Umbilical cord (tissue), 2 donors: ENCODE data around the gene TMEM51. TPM values are rescaled to one million over a fixed set of nuclear protein-coding genes. Genes with fewer than 3 reads are reported as not detected.
A peak's percentile ranks its signal among the peaks of the same experiment; 100 is the strongest.

ENCODE experiments used
- DNase-seq: peaks from one replicate; pipeline ENCODE4 v3.0.0-alpha.2; 2015; ENCODE audit warnings: low spot score
- total RNA-seq: library from RNA; depleted of rRNA; stranded (reverse); fragments of >200 nt; gene quantifications from one replicate; pipeline ENCODE4 v1.2.3, GENCODE V29; 2014; ENCODE audit warnings: low replicate concordance; ENCODE audit not compliant: insufficient read depth

The TMEM51 gene
- total RNA-seq, 1 donor from 2014 or later = 11.3 TPM

GRCh38 chr1:15244813-15245212 is 91.3 kb downstream of the TMEM51 start:
- no peak for DNase-seq

- DNase-seq = peak; percentile 93
These were observed 92.2 kb downstream of the TMEM51 start for GRCh38 chr1:15245593-15246360.

DNA sequence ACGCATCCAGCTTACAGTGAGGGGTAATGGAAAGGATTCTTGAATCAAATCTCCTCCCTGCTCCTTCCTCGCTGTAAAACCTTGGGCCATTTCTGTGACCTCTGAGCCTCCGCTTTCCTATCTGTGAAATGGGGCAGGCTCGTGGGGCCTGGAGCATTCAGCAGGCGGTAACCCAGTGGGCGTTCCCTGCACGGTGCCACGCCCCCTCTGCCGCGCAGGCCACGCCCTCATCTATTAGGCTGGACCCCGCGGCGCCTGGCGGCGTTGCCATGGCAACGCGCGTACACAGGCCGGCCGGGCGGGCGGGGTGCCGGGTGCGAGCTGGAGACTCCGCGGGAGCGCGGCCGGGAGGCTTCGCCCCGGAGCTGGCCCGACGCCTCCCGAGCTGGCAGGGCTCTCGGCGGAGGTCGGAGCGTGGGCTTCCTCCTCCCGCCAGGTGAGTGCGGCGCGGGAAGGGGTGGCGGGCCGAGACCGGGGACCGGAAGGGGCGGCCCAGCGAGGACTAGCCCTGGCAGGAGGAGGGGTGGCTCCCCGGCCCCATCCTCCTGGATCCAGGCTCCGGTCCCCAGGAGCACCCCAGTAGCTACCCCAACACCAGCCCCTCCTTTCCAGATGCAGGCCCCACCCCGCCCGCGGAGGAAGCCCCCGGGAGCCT is 93.5 kb downstream of the TMEM51 start, which contains the start of gene FHAD1:
FHAD1 (plus strand) TSS at position 264 of the 655 bp plus-strand sequence. CDS start 4,562 bp downstream, outside the sequence.
- peak; percentile 57 for DNase-seq

DNA sequence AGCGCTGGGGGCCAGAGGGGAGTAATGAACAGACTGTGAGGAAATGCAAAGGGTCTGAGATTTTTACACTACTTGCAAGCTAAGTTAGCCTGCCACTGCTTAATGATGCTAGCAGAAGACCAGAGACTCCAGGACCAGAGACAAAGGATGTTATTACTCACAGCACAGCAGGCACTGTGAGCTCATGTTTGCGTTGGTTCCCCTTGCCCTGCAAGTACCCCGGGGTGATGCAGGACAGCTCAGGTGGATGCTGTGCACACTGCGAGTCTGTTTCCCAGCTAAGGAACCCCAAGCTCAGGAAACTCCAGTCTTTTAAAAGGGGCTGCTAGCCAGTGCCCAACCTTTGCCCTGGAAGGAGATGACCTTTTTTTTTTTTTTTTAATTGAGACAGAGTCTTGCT is 94.7 kb downstream of the TMEM51 start:
- no peak for DNase-seq

DNA sequence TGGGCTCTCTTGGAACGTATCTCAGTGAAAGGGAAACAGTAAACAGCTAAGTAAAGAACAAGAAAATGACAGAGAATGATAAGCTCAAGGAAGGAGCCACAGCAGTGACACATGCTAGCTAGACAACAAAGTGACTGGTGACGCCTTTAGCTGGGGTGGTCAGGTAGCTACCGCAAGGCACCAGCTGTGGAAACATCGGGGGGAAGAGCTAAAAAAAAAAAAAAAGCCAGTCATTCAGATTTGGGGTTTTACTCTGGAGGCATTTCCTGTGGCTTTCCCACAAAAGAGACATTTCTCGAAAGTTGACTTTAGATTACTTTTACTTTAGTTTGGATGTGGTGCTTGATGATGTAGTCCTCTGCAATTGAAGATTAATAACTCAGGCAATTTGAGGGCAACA is 95.5 kb downstream of the TMEM51 start:
- DNase-seq = no peak

DNA sequence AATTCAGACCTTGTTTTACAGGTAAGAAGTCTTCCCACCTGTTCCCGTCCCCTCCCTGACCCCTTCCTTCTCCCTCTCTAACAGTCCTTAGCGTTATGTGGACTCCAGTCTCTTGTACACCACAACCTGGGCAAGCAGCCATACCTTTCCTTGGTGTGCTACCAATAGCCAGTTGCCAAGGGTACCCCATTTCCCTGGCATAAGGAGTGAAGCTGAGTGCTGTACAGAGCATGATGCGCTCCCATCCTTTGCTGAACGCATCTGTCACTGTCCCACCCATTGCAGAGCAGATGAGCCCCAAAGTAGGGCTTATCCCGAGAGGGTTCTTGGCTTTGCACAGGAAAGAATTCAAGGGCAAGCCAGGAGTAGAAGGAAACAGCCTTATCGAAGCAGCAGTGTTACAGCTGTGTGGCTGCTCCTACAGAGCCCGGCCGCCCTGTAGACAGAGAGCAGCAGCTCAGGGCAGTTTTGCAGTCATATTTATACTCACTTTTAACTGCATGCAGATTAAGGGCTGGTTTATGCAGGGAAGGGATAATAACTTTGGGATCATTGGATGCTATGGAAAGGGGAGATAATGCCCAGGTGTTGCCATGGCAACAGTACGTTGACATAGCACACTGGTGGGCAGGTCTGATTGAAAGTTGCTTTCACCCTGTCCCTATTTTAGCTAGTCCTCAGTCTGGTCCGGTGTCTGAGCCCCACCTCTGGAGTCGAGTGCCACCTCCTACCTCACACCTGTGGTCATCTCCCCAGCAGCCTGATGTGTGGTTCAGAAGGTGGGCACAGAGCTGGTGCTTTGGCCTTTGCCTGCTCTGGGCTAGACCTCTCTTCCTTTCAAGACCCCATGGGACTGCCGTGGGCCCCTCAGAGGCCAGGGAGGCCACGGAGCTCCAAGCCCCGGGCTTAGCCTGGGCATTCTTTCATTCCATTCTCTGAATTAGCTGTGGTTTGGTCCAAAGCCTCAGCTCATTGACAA is 98.6 kb downstream of the TMEM51 start:
- DNase-seq = no peak

- peak; percentile 84 for DNase-seq
These were observed 101.0 kb downstream of the TMEM51 start for GRCh38 chr1:15254559-15254958.

- DNase-seq = no peak
These were observed 102.1 kb downstream of the TMEM51 start for GRCh38 chr1:15255582-15256149.

GRCh38 chr1:15256584-15256983 is 103.0 kb downstream of the TMEM51 start:
- DNase-seq = no peak

GRCh38 chr1:15257309-15257708 is 103.8 kb downstream of the TMEM51 start:
- no peak for DNase-seq

DNA sequence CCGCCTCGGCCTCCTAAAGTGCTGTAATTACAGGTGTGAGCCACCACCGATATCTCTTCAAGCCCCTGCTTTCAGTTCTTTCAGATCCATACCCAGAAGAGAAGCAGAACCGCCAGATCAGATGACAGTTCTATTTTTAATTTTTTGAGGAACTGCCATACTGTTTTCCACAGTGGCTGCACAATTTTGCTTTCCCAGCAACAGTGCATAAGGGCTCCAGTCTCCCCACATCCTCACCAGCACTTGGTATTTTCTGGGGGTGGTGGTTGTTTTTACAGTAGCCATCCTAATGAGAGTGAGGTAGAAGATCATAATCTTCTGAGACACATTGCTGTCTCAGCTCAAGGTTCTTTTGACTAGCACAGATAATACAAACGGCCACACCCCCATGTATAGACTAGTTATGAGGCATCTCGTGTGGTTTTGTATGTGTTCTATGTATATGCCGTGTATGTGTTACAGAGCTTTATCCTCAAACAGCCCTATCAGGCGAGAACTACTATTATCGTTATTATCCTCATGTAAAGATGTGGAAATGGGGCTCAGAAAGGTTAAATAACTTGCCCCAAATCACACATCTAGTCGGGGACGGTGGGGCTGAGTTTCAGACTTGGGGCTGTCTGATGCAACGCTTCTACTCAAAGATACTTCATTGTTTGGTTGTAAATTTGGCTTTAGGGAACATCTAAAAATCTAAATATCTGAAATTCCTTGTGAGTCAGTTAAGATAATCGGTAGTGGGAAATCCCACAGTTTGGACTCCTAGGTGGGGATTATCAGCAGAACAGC is 105.5 kb downstream of the TMEM51 start:
- DNase-seq = peak; percentile 34

- no peak for DNase-seq
These were observed 106.1 kb downstream of the TMEM51 start for GRCh38 chr1:15259622-15260007.

- peak; percentile 33 for DNase-seq
These were observed 107.0 kb downstream of the TMEM51 start for GRCh38 chr1:15260418-15261154.

- peak; percentile 58 for DNase-seq
These were observed 107.8 kb downstream of the TMEM51 start for GRCh38 chr1:15261155-15262002.

DNA sequence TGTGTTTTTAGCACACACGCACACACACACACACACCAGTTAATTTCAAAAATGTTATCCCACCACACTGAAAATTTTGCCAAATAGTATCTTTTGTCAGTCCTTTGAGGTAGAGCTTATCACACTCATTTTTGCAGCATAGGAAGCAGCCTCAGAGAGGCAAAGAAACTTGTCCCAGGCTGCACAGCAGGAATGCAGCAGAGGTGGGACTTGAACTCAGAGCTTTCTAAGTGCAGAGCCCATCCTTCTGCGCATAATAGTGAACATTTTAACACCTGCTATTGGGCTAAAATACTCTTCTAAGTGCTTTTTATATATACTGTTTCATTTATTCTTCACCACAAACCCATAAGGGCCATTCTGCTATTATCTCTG is 108.4 kb downstream of the TMEM51 start:
- no peak for DNase-seq

DNA sequence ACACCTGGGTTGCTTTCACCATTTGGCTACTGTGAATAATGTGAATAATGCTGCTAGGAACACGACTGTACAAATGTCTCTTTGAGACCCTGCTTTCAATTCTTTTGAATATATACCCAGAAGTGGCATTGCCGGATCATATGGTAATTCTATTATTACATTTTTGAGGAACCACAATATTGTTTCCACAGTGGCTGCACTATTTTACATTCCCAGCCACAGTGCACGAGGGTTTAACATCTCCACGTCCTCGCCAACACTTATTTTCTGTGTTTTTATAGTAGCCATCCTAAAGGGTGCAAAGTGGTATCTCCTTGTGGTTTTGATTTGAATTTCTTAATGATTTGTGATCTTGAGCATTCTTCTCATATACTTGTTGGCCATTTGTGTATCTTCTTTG is 109.2 kb downstream of the TMEM51 start:
- DNase-seq = no peak

DNA sequence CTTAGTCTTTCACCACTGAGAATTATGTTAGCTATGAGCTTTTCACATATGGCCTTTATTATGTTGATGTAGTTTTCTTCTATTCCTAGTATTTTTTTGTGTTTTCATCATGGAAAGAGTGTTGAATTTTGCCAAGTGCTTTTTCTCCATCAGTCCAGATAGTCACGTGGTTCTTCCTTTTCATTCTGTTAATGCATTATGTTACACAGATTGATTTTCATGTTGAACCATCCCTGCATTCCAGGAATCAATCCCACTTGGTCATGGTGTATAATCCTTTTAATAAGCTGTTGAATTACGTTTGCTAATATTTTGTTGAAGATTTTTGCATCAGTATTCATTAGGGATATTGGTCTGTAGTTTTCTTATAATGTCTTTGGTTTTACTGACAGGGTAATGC is 111.2 kb downstream of the TMEM51 start:
- DNase-seq = no peak
